K562 (cell line): ENCODE data around the gene TMEM143. TPM values are rescaled to one million over a fixed set of nuclear protein-coding genes. Genes with fewer than 3 reads are reported as not detected.

Experiments used
- BDP1 ChIP-seq: IDR thresholded peaks from 3 replicates; pipeline ENCODE4 v1.6.1; 2011; ENCODE audit not compliant: insufficient read length, insufficient read depth
- CBFA2T3 ChIP-seq: fragments of 450-650 bp; IDR thresholded peaks from 2 replicates; pipeline ENCODE4 v1.6.1; 2017
- CBFB ChIP-seq: sonication (generic); formaldehyde crosslinking; IDR thresholded peaks from 2 replicates; pipeline ENCODE4 v1.4.0; 2020; ENCODE audit warnings: mild to moderate bottlenecking, missing genetic modification reagents
- CHAMP1 ChIP-seq: fragments of 450-650 bp; IDR thresholded peaks from 2 replicates; pipeline ENCODE4 v1.6.1; 2016; ENCODE audit warnings: mild to moderate bottlenecking
- CREM ChIP-seq: IDR thresholded peaks from 2 replicates; pipeline ENCODE4 v1.6.1; 2014; ENCODE audit warnings: antibody characterized with exemption, low read depth
- DDX20 ChIP-seq: fragments of 450-650 bp; IDR thresholded peaks from 2 replicates; pipeline ENCODE4 v1.6.1; 2016; ENCODE audit warnings: missing genetic modification characterization, low read depth, mild to moderate bottlenecking, missing compliant biosample characterization, moderate library complexity
- FOXA1 ChIP-seq: fragments of 450-650 bp; IDR thresholded peaks from 2 replicates; pipeline ENCODE4 v1.6.1; 2016; ENCODE audit warnings: mild to moderate bottlenecking, borderline replicate concordance
- GABPB1 ChIP-seq: sonication (generic); formaldehyde crosslinking; IDR thresholded peaks from 2 replicates; pipeline ENCODE4 v1.8.0; 2022; ENCODE audit warnings: mild to moderate bottlenecking, missing genetic modification reagents
- GABPB2 ChIP-seq: fragments of 250-450 bp; sonication (Bioruptor Pico); conservative IDR thresholded peaks from 2 replicates; pipeline ENCODE4 v1.5.1; 2021; ENCODE audit warnings: mild to moderate bottlenecking
- HES1 ChIP-seq: fragments of 450-650 bp; IDR thresholded peaks from 2 replicates; pipeline ENCODE4 v1.6.1; 2016; ENCODE audit warnings: low read depth, mild to moderate bottlenecking, moderate library complexity
- MAFF ChIP-seq: IDR thresholded peaks from 2 replicates; pipeline ENCODE4 v1.6.1; 2012; ENCODE audit warnings: low read length, improper control_type of control experiment
- RBBP5 ChIP-seq: fragments of 200-600 bp; sonication (generic); IDR thresholded peaks from 2 replicates; pipeline ENCODE4 v1.6.1; 2012; ENCODE audit warnings: borderline replicate concordance, mild to moderate bottlenecking, low read length, control low read depth, inconsistent platforms; ENCODE audit not compliant: insufficient read depth, poor library complexity, severe bottlenecking
- SETDB1 ChIP-seq: IDR thresholded peaks from one replicate; pipeline ENCODE4 v1.6.1; 2012; ENCODE audit warnings: low read length, control low read depth, inconsistent platforms
- SIN3A ChIP-seq, 2 experiments: fragments of 150-350 bp in 1 of 2; IDR thresholded peaks; 2 replicates each; pipeline ENCODE4 v1.6.1; 2011 to 2016; ENCODE audit warnings: borderline replicate concordance in 2 of 2, low read depth in 2 of 2, low read length in 2 of 2, mild to moderate bottlenecking in 2 of 2, moderate library complexity in 2 of 2; ENCODE audit not compliant: control insufficient read depth in 1 of 2
- STAG1 ChIP-seq: sonication (generic); formaldehyde crosslinking; IDR thresholded peaks from 2 replicates; pipeline ENCODE4 v1.5.0; 2020; ENCODE audit warnings: missing genetic modification reagents, borderline replicate concordance
- TOE1 ChIP-seq, 2 experiments: fragments of 450-650 bp in 1 of 2; sonication (generic) in 1 of 2; formaldehyde crosslinking in 1 of 2; IDR thresholded peaks; 2 replicates each; pipeline versions ENCODE4 v1.7.1 to v1.8.0; 2016 to 2022; ENCODE audit warnings: borderline replicate concordance in 2 of 2, mild to moderate bottlenecking in 2 of 2, antibody characterized with exemption in 1 of 2, inconsistent platforms in 1 of 2, low read depth in 1 of 2, missing genetic modification reagents in 1 of 2, moderate library complexity in 1 of 2
- ZBTB49 ChIP-seq: sonication (generic); formaldehyde crosslinking; IDR thresholded peaks from 2 replicates; pipeline ENCODE4 v1.8.0; 2022; ENCODE audit warnings: missing genetic modification reagents, mild to moderate bottlenecking, borderline replicate concordance
- ZNF282 ChIP-seq: sonication (generic); formaldehyde crosslinking; IDR thresholded peaks from 2 replicates; pipeline ENCODE4 v1.8.1; 2023; ENCODE audit warnings: missing genetic modification reagents
- ZNF398 ChIP-seq: fragments of 250-450 bp; sonication (Bioruptor Pico); IDR thresholded peaks from 2 replicates; pipeline ENCODE4 v1.8.0; 2021; ENCODE audit warnings: moderate library complexity, mild to moderate bottlenecking, inconsistent platforms
- polyA plus RNA-seq, 8 experiments: library from polyadenylated mRNA; depleted of rRNA in 4 of 8; stranded (reverse) in 5 of 8; unstranded in 3 of 8; fragments of >200 nt; fragmentation: Nextera tagmentation in 2 of 8; fragmentation: Illumina TruSeq in 1 of 8; extraction: Ambion mirVana in 2 of 8; extraction: Trizol in 1 of 8; gene quantifications; 2 replicates each; pipeline versions ENCODE4 v1.2.1 to v1.2.3, GENCODE V29; 2011 to 2014; ENCODE audit warnings: inconsistent platforms in 1 of 8, missing spikeins in 1 of 8
- total RNA-seq, 7 experiments: library from RNA; depleted of rRNA in 6 of 7; stranded (reverse); fragments of >200 nt in 6 of 7; fragmentation: Illumina TruSeq in 2 of 7; extraction: Trizol in 2 of 7; gene quantifications; 2 replicates each; pipeline versions ENCODE4 v1.2.1 to v1.2.3, GENCODE V29; 2011 to 2021; ENCODE audit warnings: low replicate concordance in 1 of 7

The TMEM143 gene
- total and polyA plus RNA-seq, 9 of the 15 experiments (the other 6 are each of a cell fraction or from before 2014, with no cell fraction given), result 0.66 to 8.8 (median 4.3) TPM

GRCh38 chr19:48321622-48322591 lies 41.8 kb downstream of the TMEM143 start (continued):
- TF ChIP-seq BDP1 (no peak), HES1 (peak; percentile 97), GABPB1 (peak; percentile 84), CHAMP1 (no peak), GABPB2 (CRISPR knock-in tag) (no peak), MAFF (no peak), ZNF282 (CRISPR knock-in tag) (no peak), TOE1 (IDR thresholded peaks at IDR 0.05; ENCODE audit: borderline replicate concordance) (peak; percentile 9; the same call in 1 of the 2 replicates), TOE1 (CRISPR knock-in tag; IDR thresholded peaks at IDR 0.05; ENCODE audit: borderline replicate concordance, low read depth) (no peak), ZBTB49 (CRISPR knock-in tag) (no peak), STAG1 (CRISPR knock-in tag) (no peak), SETDB1 (no peak), DDX20 (tag) (no peak), CBFA2T3 (peak; percentile 78), CBFB (peak; percentile 96), SIN3A (IDR thresholded peaks at IDR 0.05; ENCODE audit: borderline replicate concordance in 2 of 2, control insufficient read depth in 1 of 2, low read depth in 2 of 2, low read length in 2 of 2) (peak in 1 of 2 experiments; percentile 73; a peak in 1 of 4 replicates), CREM (peak; percentile 78; the same call in 1 of the 2 replicates), FOXA1 (no peak), RBBP5 (peak; percentile 54), ZNF398 (no peak)
